ENCODE data around the gene CHD2. TPM values are rescaled to one million over a fixed set of nuclear protein-coding genes. Genes with fewer than 3 reads are reported as not detected.

Gene CHD2
- total RNA-seq, 4 donors from 2014 or later: 41.9 to 144 (median 81.8) TPM

GRCh38 chr15:93018574-93018973, 118.5 kb downstream of the CHD2 start:
- Histone ChIP-seq H3K27ac (peak overlapping the region in 2 of 4 donors; percentile 27 to 42), H3K36me3 (peaks cover 5 to 98% of the 10 kb centered on the region in 2 donors), H3K9me3 (no peaks in the 10 kb centered on the region), H3K27me3 (no peaks in the 10 kb centered on the region), H3K4me3 (no peak overlapping the region), H3K4me1 (peaks cover 0 to 27% (median 0%) of the 10 kb centered on the region in 3 donors)
- no peak for ATAC-seq
- TF ChIP-seq POLR2AphosphoS5 (IDR thresholded peaks at IDR 0.05) (no peak), CTCF (IDR thresholded peaks at IDR 0.05) (peak; percentile 10 to 49 (median 34))
- 55 to 72% methylated on average over 4 of the region's 4 CpGs for WGBS, 2 donors (ENCODE audit: low coverage in 1 of 2)

DNA sequence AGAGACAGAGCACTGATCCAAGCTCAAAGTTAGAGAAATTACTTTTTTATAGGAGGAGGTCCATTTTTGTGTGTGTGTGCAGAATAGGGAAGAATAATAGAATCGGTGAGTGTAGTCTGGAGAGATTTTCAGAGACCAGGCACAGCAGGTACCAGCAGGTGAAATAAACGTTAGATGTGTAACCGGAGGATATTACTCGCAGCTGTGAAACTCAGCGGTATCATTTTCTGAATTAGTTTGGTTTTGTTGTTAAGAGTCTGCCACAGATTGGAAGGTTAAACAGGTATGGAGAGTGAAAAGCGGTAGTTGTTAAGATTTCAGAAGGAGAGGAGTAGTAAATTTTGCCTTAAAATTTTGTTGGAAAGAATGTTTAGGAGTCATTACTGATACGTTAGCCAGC, 119.0 kb downstream of the CHD2 start:
- peaks cover 5 to 98% of the 10 kb centered on the region in 2 donors for H3K36me3 ChIP-seq
- no peaks in the 10 kb centered on the region for H3K9me3 ChIP-seq
- ATAC-seq: no peak
- no peak overlapping the region for H3K4me3 ChIP-seq
- WGBS, 2 donors (ENCODE audit: low coverage in 1 of 2): 77 to 82% methylated on average over 6 to 7 of the region's 7 CpGs
- H3K4me1 ChIP-seq: peaks cover 0 to 27% (median 0%) of the 10 kb centered on the region in 3 donors
- H3K27me3 ChIP-seq: no peaks in the 10 kb centered on the region
- TF ChIP-seq CTCF (IDR thresholded peaks at IDR 0.05) (no peak), POLR2A (IDR thresholded peaks at IDR 0.05) (no peak), EP300 (IDR thresholded peaks at IDR 0.05) (no peak), POLR2AphosphoS5 (IDR thresholded peaks at IDR 0.05) (no peak)
- H3K27ac ChIP-seq: peak overlapping the region in 1 of 4 donors; percentile 42

DNA sequence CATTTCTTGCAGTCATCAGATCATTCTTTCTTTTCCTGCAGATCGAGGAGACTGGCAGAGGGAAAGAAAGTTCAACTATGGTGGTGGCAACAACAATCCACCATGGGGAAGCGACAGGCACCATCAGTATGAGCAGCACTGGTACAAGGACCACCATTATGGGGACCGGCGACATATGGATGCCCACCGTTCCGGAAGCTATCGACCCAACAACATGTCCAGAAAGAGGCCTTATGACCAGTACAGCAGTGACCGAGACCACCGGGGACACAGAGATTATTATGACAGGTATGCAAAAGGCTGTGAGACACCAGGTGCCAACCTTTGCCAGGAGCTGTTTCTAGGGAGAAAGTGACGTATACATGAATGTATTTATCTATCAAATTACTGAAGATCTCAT, 119.8 kb downstream of the CHD2 start:
- H3K27ac ChIP-seq: peak overlapping the region in 1 of 4 donors; percentile 21
- no peak for TF ChIP-seq EP300 (IDR thresholded peaks at IDR 0.05)
- WGBS, 2 donors (ENCODE audit: low coverage in 1 of 2): 98% methylated on average over 7 of the region's 10 CpGs; no CpG with 5 or more reads in 1 of the 2 donors
- no peaks in the 10 kb centered on the region for H3K9me3 ChIP-seq
- no peak for ATAC-seq
- H3K4me3 ChIP-seq: no peak overlapping the region
- H3K4me1 ChIP-seq: peaks cover 0 to 33% (median 0%) of the 10 kb centered on the region in 3 donors
- no peaks in the 10 kb centered on the region for H3K27me3 ChIP-seq
- H3K36me3 ChIP-seq: peaks cover 5 to 98% of the 10 kb centered on the region in 2 donors

- TF ChIP-seq EP300 (IDR thresholded peaks at IDR 0.05) (no peak), POLR2A (IDR thresholded peaks at IDR 0.05) (no peak), CTCF (IDR thresholded peaks at IDR 0.05) (no peak), POLR2AphosphoS5 (IDR thresholded peaks at IDR 0.05) (no peak)
- 80 to 93% methylated on average over 3 of the region's 3 CpGs for WGBS, 2 donors (ENCODE audit: low coverage in 1 of 2)
- H3K4me1 ChIP-seq: peaks cover 0 to 43% (median 0%) of the 10 kb centered on the region in 3 donors
- H3K27ac ChIP-seq: peak overlapping the region in 1 of 4 donors; percentile 21
- ATAC-seq: no peak
- H3K4me3 ChIP-seq: no peak overlapping the region
- H3K9me3 ChIP-seq: no peaks in the 10 kb centered on the region
- peaks cover 0 to 98% of the 10 kb centered on the region in 2 donors for H3K36me3 ChIP-seq
- H3K27me3 ChIP-seq: no peaks in the 10 kb centered on the region
Observed at GRCh38 chr15:93020976-93021772, 121.0 kb downstream of the CHD2 start.

GRCh38 chr15:93024293-93024692, 124.2 kb downstream of the CHD2 start:
- TF ChIP-seq POLR2AphosphoS5 (IDR thresholded peaks at IDR 0.05) (no peak), CTCF (IDR thresholded peaks at IDR 0.05) (no peak), EP300 (IDR thresholded peaks at IDR 0.05) (no peak), POLR2A (IDR thresholded peaks at IDR 0.05) (no peak)
- Histone ChIP-seq H3K9me3 (no peaks in the 10 kb centered on the region), H3K4me1 (peaks cover 3 to 60% (median 25%) of the 10 kb centered on the region in 3 donors), H3K4me3 (no peak overlapping the region), H3K27ac (peak overlapping the region in 1 of 4 donors; percentile 89), H3K36me3 (peaks cover 0 to 73% of the 10 kb centered on the region in 2 donors), H3K27me3 (no peaks in the 10 kb centered on the region)
- no peak for ATAC-seq
- 88 to 98% methylated on average over 1 to 10 of the region's 10 CpGs for WGBS, 2 donors (ENCODE audit: low coverage in 1 of 2)
